GM12865 (cell line): Measurements from ENCODE around the gene SERINC2.
A peak's percentile ranks its signal among the peaks of the same experiment; 100 is the strongest.

ENCODE experiments used
- DNase-seq: peaks from one replicate; pipeline ENCODE4 v3.0.0; 2010; ENCODE audit warnings: low read depth
- H3K4me3 ChIP-seq: 2 replicates; pipeline ENCODE4 v1.5.1; 2011; ENCODE audit warnings: mild to moderate bottlenecking, low read depth, low read length, control low read depth
- CTCF ChIP-seq: IDR thresholded peaks from 2 replicates; pipeline ENCODE4 v1.5.1; 2011; ENCODE audit warnings: low read length, control low read depth, low read depth, inconsistent platforms; ENCODE audit not compliant: insufficient read depth; ENCODE audit errors: missing control alignments

The SERINC2 gene

GRCh38 chr1:31413405-31414001, 490 bp downstream of the SERINC2 start:
- DNase-seq: peak; percentile 30
- no peak for TF ChIP-seq CTCF
- peak overlapping the region; percentile 57 for H3K4me3 ChIP-seq

GRCh38 chr1:31414980-31415370, 2.0 kb downstream of the SERINC2 start:
- no peak overlapping the region for H3K4me3 ChIP-seq
- no peak for DNase-seq
- TF ChIP-seq CTCF: no peak

GRCh38 chr1:31415658-31416057, 2.6 kb downstream of the SERINC2 start:
- no peak for TF ChIP-seq CTCF
- H3K4me3 ChIP-seq: no peak overlapping the region
- DNase-seq: no peak

GRCh38 chr1:31416101-31416736, 3.2 kb downstream of the SERINC2 start:
- H3K4me3 ChIP-seq: no peak overlapping the region
- DNase-seq: no peak
- no peak for TF ChIP-seq CTCF

GRCh38 chr1:31417148-31417547, 4.1 kb downstream of the SERINC2 start:
- no peak overlapping the region for H3K4me3 ChIP-seq
- TF ChIP-seq CTCF: no peak
- DNase-seq: no peak

- no peak overlapping the region for H3K4me3 ChIP-seq
- TF ChIP-seq CTCF: no peak
- no peak for DNase-seq
Observed at GRCh38 chr1:31418626-31419323, 5.8 kb downstream of the SERINC2 start.
